GM18502 (cell line): ENCODE data around the gene CDC7.
"Not testable (repeated sequence)": the region's sequence is repeated elsewhere in the genome, so short reads cannot be mapped to it uniquely, and the experiment has no call there.

ENCODE experiments used
- ATAC-seq: cut with Tn5 transposase; IDR thresholded peaks from one replicate; pipeline ENCODE4 v1.9.1; 2021; ENCODE audit warnings: mild to moderate bottlenecking; ENCODE audit not compliant: unreplicated experiment, poor library complexity

Gene CDC7

DNA sequence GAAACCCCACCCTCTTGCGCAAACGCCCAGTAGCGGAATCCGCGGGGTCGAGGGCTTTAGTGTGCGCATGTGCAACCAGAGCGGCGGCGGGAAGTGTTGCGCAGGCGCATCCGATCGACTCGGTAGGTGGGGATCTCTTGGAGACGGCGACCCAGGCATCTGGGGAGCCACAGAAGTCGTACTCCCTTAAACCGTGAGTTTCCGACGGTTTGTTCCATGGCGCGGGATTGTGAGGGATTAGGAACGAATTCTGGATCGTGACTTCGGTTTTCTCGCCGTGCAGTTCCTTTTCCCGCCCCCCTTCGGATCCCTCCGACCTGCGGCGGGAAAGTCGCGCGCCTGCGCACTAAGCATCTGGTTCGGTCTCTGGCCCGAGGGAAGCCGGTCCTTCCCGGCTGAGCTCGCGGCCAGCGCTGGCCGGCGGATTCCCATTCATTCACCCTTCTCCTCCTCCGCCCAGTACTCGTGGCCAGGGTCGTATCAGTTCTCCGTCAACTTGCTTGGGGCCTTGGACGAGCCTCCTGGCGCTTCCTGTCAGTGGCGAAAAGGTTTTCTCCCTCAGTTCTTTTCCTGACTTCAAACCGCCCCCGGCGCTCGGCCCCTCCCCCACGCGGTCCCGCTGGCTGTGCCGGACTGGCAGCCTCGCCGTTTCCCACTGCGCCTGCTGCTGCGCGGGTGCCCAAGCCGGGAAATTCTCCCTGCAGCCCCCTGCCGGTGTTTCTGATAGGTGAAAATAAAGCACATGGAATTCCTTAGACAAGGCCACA, at the start of gene CDC7:
TSS of gene CDC7 (plus strand) at position 96 of the 767 bp plus-strand sequence. CDS start 866 bp downstream, outside the sequence.
- peak; percentile 83 for ATAC-seq

DNA sequence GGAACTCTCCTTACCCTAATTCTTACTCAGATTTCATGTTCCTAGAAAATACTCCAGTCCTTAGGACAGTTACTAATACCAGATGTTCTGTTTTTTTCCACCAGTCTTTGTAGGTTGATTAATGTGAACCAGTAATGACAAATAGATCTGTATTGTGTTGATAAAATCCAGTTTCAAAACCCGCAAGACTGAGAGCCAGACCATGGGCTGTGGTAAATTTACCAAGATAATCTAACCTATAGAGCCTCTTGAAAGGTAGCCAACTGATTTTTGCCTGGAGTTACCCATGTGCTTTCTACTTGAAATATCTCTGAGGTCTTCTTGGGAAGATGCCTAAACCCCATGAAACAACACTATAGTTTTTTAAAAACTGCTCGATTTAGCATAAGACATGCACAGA, 46.5 kb upstream of the CDC7 start:
- no peak for ATAC-seq

DNA sequence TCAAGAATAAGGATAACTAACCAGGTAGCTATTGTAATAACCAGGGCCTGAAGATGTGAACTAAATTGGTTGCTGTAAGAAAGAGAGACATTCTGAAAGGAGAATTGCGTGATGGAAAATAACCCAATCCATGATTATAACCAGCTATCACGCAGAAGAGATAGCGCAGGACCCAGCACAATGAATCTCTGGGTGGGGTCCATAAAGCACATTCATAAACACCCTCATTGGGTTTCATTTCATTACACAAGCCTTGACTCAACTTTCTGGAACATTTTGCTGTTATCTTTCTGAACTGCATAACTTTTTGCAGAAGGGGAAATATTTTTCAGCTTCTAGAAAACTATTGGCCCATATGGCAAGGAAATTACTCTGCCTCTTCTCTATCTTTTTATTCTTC, 45.3 kb upstream of the CDC7 start:
- ATAC-seq, result no peak

DNA sequence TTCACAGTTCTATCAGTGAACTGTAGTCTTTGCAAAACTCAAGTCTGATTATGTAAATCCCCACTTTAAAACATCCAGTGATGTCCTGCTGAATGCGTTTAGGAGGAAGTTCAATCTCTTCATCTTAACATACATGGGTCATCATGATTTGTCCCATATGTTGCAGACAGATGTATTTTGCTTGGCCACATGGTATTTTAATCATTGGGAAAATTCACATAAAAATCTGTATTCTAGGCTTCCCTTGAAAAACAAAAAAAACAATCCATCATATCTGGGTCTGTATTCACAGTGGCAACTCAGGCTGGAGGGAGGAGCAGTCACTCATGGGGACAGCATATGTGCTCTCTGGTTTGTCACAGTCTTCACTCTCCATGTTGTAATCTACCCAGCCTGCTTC, 44.8 kb upstream of the CDC7 start:
- ATAC-seq, result no peak

DNA sequence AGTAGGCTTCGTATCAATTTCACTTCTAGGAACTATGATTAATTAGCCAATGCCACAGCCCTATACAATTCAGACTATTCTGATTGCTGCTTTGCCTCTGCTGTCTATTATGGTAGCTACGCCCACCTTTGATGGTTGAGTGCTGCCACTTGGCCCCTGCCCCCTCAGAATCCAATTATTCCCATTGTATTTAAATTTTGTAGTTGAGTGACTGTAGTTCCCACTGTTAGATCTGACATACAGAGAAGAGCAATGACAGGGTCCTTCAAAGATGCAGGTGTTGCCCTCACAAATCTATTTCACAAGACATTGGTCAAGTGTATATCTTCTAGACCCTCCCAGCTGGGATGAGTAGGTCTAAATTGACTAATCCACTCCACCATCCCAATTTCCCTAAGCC, 35.3 kb upstream of the CDC7 start:
- ATAC-seq, result not testable (repeated sequence)

DNA sequence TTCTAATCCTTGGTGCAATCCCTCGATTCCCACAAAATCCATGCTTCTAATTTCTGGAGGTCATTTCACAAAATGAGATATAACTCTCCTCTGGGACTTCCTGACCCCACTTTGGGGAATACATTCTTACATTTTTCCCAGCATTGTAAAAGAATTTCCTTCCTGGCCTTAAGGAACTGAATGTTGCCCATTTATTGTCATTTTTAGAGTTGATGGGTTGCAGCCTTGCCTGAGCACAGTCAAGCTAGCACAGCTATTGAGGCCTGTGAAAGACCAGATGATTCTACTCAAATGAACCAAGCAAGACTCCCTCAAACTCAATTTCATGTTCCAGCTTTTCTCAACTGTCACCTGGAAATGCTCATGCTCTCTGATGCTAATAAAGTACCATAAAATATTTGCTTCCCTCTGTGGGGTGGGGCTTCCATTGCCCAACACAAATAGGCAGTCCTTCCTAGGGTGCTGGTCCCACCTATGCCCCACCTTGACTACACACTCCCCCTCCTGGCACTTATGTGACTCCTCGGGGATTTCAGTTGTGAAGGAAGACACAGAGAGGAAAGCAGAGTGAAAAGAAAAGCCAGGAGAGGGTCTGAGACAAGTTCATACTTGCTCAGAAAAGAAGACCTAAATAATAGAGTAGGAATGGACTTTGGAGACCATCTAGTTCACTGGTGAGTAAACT, 24.0 kb upstream of the CDC7 start:
- no peak for ATAC-seq

DNA sequence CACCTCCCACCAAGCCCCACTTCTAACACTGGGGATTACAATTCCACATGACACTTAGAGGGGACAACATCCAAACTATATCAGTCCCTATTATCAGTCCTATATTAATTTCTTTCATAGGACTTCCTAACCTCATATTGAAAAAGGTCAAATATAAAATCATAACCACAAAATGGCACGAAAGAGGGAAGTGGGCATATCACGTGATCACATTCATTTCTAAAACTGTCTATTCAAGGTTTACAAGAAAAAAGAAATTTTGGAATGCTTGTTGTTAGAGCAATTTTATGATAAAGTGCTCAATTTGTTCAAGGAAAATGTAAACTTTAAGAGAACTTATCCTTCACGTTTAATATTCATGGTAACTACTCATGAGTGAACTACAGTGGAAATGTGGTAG, 13.2 kb upstream of the CDC7 start:
- no peak for ATAC-seq

DNA sequence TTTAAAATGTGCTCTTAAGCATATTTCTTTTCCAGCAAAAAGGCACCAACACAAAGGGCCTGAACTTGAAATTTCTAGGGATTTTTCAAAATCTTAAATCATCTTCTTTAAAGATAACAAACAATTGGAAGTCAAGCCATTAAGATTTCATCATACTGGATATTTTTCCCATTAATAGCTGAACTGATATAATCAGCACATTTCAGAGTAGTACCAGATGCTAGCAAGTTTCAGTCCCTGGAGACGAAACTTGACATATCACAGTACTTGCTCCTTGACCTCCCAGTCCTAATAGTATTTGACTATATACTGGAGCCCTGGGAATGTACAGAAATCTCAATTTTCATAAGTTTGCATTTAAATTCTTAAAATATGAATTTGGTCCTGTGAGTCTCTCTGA, 10.2 kb upstream of the CDC7 start:
- ATAC-seq, result no peak

DNA sequence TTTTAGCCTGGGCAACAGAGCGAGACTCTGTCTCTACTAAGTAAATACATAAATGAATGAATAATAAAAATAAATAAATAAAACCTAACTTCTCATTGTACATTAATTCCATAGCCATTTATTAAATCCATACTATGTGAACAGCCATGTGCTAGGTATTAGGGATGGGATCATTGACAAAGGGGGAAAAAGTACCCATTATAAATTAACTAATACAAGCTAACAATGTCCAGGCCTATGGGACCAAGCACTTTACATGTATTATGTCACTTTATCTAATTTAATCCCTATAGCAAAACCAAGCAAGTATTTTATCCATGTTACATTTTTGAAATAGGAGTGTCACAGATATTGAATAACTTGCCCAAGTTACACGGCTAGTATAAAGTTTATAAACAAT, 2.6 kb upstream of the CDC7 start:
- no peak for ATAC-seq

DNA sequence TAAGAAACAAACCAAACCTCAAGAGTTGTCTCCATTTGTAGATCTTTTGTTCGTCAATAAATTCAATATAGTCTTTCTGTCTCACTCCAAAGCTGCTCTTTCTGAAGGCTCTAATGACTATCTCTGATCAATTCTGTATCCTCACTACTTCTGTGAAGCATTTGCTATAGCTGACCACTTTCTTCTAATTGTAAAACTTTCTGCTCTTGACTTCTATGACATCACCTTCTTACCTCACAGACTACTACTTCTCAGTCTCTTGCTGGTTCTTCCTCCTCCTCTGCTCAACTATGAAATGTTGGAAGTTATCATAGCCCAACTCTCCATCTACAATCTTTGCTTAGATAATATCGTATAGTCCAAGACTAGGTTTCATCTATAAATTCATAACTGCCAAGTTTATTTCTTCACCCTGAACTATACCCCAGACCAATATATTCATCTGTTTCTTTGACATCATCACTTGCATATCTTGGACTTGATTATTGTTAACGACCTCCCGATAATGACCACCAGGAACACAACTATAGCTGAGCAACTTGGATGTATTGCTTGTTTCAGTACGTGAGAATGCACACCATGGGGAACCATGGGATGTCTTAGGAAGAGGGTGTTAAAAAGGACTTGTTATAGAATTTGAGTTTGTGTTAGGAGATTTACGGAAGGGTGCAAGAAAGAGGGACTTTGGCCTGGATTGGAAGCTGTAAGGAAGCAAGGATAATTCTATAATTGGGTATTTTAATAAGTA, 2.0 kb upstream of the CDC7 start:
- ATAC-seq, result no peak

DNA sequence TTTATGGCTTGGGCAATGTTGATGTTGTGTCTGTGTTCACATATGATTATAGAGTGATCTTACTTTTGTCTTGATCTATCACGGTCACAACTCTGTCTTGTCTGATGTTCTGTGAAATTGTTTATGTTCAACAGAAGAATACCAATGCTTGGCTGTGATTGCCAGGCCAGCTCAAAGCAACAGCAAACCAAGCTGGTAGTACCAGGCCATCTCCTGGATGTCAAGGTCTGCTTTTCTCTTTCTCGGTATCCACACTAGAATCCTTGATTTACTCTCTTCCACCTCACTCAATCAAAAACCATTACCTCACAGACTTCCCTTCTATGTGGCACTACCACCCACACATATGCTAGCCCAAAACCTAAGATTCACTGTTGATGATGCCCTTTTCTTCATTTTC, 1.3 kb upstream of the CDC7 start:
- no peak for ATAC-seq

DNA sequence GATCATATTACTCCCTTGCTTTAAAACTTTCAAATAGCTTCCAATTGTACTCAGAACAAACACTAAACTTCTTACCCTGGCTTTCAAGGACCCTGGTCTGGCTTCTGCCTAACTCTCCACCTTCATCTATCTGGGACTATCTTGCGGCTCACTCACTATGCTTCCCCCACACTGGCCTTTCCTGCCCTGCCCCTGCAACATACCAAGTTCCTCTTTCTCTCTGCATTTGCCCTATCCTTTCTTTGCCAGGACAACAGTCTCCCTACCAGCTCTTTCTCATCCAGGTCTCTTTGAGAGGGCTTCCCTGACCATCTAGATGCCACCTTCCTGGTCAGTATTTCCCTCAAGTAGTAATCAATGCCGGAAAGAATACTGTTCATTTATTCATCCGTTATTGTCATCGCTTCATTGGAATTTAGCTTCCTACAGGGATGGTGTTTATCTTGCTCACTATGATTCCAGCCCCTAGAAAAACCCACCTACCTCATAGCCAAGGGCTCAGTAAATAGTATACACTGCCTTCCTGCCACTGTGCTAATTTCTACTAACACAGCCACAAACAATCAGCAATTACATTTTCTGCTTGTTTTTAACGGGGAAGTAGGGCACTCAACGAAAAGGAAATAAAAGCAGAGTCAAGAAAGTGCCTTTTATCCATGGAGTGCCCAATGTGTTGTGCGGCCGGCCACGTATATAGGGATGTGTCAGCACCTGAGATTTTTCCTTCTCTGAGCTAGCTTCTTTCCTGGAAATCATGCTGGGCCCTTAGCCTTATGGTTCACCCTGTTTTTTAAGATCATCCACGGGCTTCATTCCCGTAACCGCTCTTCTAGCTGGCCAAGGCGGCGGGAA, 521 bp upstream of the CDC7 start:
- peak; percentile 23 for ATAC-seq

DNA sequence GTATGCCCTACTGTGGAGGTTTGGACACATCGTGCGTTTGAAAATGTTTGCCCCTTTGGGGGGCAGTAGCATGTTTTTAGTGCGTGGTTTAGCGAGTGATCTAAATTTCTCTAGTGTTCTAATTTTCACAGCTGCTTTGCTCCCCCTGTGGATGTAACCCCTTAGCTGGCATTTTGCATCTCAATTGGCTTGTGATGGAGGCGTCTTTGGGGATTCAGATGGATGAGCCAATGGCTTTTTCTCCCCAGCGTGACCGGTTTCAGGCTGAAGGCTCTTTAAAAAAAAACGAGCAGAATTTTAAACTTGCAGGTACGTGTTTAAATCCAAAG, 836 bp downstream of the CDC7 start:
- ATAC-seq, result peak; percentile 21

DNA sequence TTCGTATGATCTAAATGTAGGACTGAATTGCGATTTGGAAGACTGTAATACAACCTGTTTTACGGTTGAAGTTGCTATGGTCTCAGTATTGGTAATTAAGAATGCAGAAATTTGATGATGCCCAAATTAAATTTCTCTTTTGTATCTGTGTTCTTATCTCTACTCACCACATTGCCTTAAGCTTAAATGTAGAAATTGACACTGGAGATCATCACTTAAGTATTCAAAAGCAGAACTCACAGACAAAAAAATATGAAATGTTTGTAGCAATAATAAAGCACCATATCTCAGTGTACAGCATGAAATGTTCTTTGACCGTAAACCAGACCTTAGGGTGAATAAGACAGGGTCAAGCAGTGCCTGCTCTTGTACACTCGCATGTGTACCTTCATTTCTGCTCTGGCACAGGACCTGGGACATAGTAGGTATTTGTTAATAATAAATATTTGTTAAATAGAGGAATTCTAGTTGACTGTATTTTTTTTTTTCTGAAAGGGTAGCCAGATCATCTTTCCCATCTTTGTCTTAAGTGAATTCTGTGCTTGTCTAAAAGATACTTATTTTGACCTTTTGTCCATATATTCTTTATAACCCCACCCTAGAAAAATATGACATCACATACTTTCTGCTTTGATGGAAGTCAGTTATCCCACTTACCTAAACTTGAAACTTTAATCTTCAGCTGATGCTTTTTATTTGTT, 1.5 kb downstream of the CDC7 start:
- no peak for ATAC-seq

DNA sequence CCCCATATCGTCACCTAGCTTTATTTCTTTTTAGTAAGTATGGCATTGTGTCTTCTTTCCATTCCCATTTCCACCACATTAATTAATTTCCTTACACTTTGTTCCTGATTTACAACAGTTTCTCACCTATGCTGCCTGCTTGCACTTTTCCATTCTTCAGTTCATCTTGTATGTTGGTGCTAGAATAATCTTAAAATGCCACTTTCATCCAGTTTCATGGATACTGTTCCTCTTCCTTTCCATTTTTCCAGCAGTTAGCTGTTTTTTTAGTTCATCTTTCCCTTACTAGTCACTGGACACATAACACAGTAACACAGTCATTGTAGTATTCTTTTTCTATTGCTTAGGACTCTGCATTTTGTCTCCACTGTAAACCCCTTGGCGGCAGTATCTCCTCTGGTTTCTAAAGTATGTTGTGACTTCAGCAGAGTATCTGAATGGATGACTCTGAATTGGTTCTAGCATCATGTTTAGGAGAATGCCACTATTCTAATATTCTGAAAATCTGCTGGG, 2.1 kb downstream of the CDC7 start:
- ATAC-seq, result peak; percentile 36

DNA sequence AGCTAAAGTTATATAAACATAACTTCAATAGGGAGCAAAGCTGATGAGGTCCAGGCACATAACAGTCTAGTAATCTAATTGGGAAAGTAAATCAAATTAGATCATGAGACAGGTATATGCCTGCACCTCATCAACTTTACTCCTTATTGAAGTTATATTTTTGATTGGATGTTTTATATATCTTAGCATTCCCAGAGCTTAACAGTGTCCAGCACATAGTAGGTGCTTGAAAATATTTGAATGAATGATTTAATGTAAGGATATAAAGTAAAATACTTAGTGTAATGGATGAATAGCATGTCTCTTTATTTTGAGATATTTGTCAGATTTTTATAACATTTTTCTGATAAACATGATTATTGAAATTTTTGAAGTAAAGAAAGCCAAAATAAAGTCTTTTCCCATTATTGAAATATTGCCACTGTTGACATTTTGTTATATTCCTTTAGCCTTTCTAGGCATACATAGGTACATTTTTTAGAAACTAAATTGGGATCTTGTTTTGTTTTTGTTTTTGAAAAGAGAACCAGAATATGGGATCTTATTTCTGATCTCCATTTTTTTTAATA, 2.8 kb downstream of the CDC7 start:
- ATAC-seq, result no peak

DNA sequence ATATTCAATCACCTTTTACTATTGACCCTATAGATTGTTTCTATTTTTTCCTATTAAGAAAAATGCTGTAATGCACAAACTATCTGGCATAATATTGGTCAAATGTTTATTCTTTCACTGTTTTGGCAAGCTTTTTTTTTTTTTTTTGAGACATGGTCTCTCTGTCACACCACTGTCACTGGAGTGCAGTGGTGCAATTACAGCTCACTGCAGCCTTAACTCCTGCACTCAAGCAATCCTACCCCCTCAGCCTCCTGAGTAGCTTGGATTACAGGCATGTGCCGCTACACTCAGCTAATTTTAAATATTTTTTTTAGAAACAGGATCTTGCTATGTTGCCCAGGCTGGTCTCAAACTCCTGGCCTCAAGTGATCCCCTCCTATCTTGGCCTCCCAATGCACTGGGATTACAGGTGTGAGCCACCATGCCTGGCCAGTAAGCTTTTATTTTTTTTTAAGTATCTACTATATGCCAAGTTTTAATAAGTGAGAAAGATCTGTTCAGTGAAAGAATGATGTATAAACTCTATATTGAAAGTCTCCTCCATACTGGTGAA, 3.4 kb downstream of the CDC7 start:
- no peak for ATAC-seq

DNA sequence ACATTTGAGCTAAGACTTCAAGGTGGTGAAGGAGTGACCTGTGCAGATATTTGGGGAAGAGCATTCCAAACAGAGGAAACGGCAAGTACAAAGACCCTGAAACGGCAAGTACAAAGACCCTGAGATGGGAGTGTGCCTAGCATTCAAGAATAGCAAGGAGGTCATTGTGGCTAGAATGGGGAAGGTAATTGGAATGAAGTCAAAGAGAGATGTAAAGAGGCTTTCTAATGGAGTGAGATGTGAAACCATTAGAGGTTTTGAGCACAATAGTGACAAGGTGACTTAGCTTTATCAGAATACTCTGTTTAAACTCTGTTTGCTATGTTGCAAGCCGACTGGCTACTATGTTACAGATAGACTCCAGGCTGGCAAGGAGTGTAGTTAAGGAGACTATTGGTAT, 4.4 kb downstream of the CDC7 start:
- no peak for ATAC-seq

DNA sequence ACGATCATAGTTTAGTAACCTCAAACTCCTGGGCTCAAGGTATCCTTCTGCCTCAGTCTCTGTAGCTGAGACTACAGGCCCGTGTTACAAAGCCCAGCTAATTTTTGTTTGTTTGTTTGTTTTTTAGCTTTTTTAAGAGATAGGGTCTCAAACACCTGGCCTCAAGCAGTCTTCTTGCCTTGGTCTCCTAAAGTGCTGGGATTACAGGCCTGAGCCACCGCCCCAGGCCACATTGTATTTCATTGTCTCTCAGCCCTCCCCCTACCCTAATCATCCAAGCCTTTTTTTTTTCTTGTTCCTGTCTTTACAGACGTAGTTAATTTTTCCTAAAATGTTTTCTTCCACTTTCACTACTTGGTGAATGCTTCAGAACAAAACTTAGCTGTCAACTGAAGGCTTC, 5.4 kb downstream of the CDC7 start:
- ATAC-seq, result no peak
